Right ventricle myocardium superior (tissue), 1 donor: ENCODE measurements around the gene GPR52. TPM values are rescaled to one million over a fixed set of nuclear protein-coding genes. Genes with fewer than 3 reads are reported as not detected.
A peak's percentile ranks its signal among the peaks of the same experiment; 100 is the strongest.

Source experiments
- ATAC-seq: fragments of 200-7000 bp; cut with Tn5 transposase; one replicate; pipeline ENCODE4 v1.9.1; 2020; ENCODE audit warnings: mild to moderate bottlenecking; ENCODE audit not compliant: poor library complexity
- DNase-seq: peaks from one replicate; pipeline ENCODE4 v3.0.0-alpha.2; 2020
- intact Hi-C: fragments of 100-400 bp; cut with DNase I; formaldehyde crosslinking; loops from one replicate; pipeline ENCODE4 v1.11.2; 2022
- total RNA-seq: library from RNA; stranded (reverse); fragmentation: NEBNext Ultra II Directional; extraction: Animal tissue kit (Norgen Biotek cat#: 25700); gene quantifications from one replicate; pipeline ENCODE4 v1.2.1, GENCODE V29; 2021
- donor health status: DM: no; HTN: yes; CAD: no; lungs with severe emphysema.

Gene GPR52
- total RNA-seq, 1 donor from 2014 or later = 0.62 TPM

GRCh38 chr1:174448974-174449373, 1.2 kb downstream of the GPR52 start:
- intact Hi-C loops = no loop called here
- no peak for ATAC-seq

DNA sequence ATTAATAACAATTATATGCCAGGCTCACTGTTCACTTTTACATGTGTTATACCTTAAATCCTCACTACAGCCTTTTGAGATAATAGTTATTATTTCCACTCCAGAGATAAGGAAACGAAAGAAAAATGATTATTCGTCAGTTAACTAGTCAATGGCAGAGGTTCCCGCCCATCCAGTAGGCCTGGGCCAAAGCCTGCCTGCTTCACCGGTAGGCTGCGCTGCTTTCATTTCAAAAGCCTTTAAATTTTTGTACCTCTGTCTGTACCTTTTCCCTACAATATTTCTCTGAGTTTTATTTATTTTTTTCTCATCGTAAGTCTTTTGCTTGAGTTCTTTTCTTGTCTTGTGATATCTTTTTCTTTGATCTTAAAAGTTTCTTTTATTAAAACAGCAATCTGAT, 3.6 kb downstream of the GPR52 start:
- ATAC-seq = no peak
- no peak for DNase-seq
- intact Hi-C loops = no loop called here

More at GRCh38 chr1:174448974-174449373, 1.2 kb downstream of the GPR52 start:
- DNase-seq = no peak

DNA sequence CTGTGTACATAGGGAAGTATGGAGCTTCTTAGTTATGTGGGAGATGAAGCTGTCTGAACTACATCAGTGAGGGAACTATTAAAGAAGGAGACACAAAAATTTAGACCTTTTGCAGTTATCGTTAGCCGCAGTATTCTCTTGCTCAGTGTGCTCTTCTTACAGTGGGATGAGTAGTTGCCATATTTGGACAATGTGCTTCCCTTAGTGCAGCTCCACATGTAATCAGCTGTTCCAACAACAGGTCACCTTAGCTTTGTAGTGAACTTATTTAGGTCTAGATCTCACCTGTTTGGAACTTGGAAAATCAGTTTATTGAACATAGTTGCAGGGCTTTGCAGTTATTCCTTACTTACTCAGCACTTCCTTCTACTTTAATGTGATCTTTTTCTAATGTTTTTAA, 18.1 kb downstream of the GPR52 start:
- DNase-seq (no peak), ATAC-seq (no peak)
- intact Hi-C loops = no loop called here

- intact Hi-C loops = no loop called here
- no peak for ATAC-seq
- DNase-seq = no peak
Observed at GRCh38 chr1:174466607-174467006, 18.8 kb downstream of the GPR52 start.

DNA sequence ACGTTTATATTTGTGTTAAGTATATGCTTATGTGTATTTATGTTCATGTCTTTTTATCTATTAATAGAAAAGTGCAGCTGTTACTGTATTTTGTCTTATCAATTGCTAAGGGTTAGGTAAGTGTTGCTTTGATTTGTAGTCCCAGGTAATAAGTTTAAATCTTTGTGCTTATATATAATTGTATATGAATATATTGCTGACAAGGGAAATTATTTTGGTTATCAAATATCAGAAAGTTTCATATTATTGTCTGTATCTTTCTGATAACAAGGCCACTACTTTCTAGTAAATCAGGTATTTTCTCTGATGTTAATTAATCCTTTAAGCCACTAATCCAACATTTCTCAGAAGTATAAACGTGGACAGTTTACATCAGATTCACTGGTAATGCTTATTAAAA, 21.3 kb downstream of the GPR52 start:
- intact Hi-C loops = no loop called here
- DNase-seq = no peak
- no peak for ATAC-seq

DNA sequence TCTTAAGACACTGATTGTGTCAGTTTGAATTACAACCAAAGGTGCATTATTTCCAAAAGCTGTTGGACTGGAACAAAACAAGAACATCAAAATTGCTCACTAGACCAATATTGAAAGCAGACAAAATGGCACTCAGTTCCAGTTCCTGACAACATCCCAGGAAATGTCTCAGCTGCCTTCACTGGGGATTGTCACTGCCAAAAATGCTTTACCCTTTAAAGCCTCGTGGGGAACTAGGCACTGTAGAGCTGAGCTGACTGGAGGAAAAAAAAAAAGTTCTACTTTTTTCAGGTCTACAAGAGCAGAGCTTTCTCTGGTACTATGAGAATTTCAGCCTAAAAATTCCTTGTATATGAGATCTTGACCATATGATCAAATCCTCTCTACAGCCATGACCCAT, 21.9 kb downstream of the GPR52 start:
- intact Hi-C loops = no loop called here
- ATAC-seq (peak; percentile 61), DNase-seq (no peak)

DNA sequence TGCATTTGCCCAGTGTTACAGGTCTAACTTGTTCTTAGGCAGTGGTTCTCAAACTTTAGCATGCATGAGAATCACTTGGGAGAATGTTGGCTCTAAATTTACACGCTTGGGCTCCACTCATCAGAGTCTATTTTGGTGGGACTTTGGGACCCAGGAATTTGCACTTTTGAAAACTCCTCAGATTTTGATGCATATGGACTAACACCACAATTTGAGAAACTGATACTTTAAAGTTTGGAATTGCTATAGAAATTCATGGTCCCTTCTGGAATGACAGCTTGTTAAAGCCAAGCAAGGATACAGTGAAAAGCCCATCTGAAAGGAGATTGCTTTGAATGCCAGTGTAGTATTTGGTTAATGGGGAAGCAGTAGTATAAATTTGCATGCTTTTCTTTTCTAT, 31.5 kb downstream of the GPR52 start:
- DNase-seq = no peak
- no peak for ATAC-seq
- intact Hi-C loops = no loop called here

- intact Hi-C loops = no loop called here
- ATAC-seq (no peak), DNase-seq (no peak)
Observed at GRCh38 chr1:174480324-174480723, 32.6 kb downstream of the GPR52 start.

DNA sequence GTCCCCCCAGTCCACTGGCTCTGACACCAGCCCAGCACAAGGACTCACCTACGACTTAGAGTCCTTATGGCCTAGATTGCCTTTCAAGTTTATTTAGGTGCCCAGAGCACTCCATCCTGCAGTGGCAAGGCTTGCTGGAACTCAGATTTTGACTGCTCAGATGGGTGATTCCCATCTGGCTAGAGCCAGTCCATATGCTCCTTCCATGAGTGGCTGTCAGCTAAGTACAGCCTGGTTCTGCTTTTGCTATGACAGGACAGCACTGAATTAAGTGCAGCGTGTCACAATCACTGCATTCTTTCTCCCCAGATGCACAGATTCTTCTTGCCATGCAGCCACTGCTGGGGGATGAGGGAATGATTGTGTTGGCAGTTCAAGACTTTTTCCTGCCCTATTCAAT, 43.8 kb downstream of the GPR52 start:
- ATAC-seq (no peak), DNase-seq (no peak)
- intact Hi-C loops = no loop called here

DNA sequence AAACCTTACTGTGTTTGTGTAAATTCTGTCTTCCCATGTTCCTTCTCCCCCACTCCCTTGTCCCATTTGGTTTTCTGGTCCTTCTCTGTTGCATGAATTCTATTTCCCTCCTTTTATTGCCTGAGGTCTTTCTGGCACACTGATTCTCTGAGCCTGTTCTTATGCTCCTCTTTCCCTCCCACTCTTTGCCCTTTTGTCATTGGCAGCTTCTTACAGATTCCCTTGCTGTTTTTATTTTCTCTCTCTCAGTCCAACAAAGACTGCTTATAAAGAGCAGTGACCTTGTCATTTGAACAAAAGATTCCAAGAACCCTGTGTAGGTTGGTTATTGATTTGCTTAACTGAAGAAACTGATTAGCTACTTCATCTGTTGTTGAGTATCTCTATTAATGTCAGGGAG, 49.7 kb downstream of the GPR52 start:
- DNase-seq = no peak
- intact Hi-C loops = no loop called here
- no peak for ATAC-seq
